Activated naive CD4-positive, alpha-beta T cell treated with anti-CD3 and anti-CD28 coated beads for 36 hours (primary cell): Measurements from ENCODE around the gene MAD1L1. TPM values are rescaled to one million over a fixed set of nuclear protein-coding genes. Genes with fewer than 3 reads are reported as not detected.

Experiments
- CTCF ChIA-PET: fragments of 350-600 bp; sonication (Branson Sonifier 250); formaldehyde crosslinking; loops from one replicate; lab custom pipeline; 2021; ENCODE audit warnings: antibody characterized with exemption; lab: Charles Lee
- DNase-seq: peaks from one replicate; pipeline ENCODE4 v3.0.0-alpha.2; 2020
- H3K27ac Mint-ChIP-seq: one replicate; pipeline ENCODE4 v1.8.0; 2021; ENCODE audit warnings: mild to moderate bottlenecking, mixed read lengths
- H3K27me3 Mint-ChIP-seq: one replicate; pipeline ENCODE4 v1.8.0; 2021; ENCODE audit warnings: low read depth, mixed read lengths
- H3K36me3 Mint-ChIP-seq: one replicate; pipeline ENCODE4 v1.8.0; 2021; ENCODE audit warnings: low read depth, mixed read lengths
- H3K4me1 Mint-ChIP-seq: one replicate; pipeline ENCODE4 v1.8.0; 2021; ENCODE audit warnings: low read depth, mixed read lengths
- H3K4me3 Mint-ChIP-seq: one replicate; pipeline ENCODE4 v1.8.0; 2021; ENCODE audit warnings: mild to moderate bottlenecking, moderate library complexity, mixed read lengths
- H3K9me3 Mint-ChIP-seq: one replicate; pipeline ENCODE4 v1.8.0; 2021; ENCODE audit warnings: mixed read lengths
- intact Hi-C: fragments of 100-400 bp; cut with micrococcal nuclease; formaldehyde crosslinking; loops from one replicate; pipeline ENCODE4 v1.15.1; 2023
- total RNA-seq, 2 experiments: library from RNA; stranded (reverse); gene quantifications; one replicate each; pipeline ENCODE4 v1.2.3, GENCODE V29; 2021

MAD1L1 gene
- total RNA-seq, 2 experiments from 2014 or later: 37.5 to 40.2 TPM

GRCh38 chr7:2159176-2159520 is 73.6 kb downstream of the MAD1L1 start:
- H3K4me1 Mint-ChIP-seq: no peaks in the 10 kb centered on the region
- no peaks in the 10 kb centered on the region for H3K27me3 Mint-ChIP-seq
- CTCF ChIA-PET: no interaction called here
- H3K9me3 Mint-ChIP-seq: no peaks in the 10 kb centered on the region
- H3K4me3 Mint-ChIP-seq: no peak overlapping the region
- intact Hi-C loops: no loop called here
- H3K36me3 Mint-ChIP-seq: peaks cover 3% of the 10 kb centered on the region
- no peak for DNase-seq
- no peak overlapping the region for H3K27ac Mint-ChIP-seq

- no peak overlapping the region for H3K4me3 Mint-ChIP-seq
- no peak for DNase-seq
- CTCF ChIA-PET: no interaction called here
- no peak overlapping the region for H3K27ac Mint-ChIP-seq
- H3K4me1 Mint-ChIP-seq: no peaks in the 10 kb centered on the region
- intact Hi-C loops: no loop called here
- H3K27me3 Mint-ChIP-seq: no peaks in the 10 kb centered on the region
- H3K36me3 Mint-ChIP-seq: peaks cover 3% of the 10 kb centered on the region
- H3K9me3 Mint-ChIP-seq: no peaks in the 10 kb centered on the region
Measured at GRCh38 chr7:2158331-2159175, 74.2 kb downstream of the MAD1L1 start.

GRCh38 chr7:2157473-2158279 is 75.1 kb downstream of the MAD1L1 start:
- CTCF ChIA-PET: interaction anchor here (0.5 kb wide), 1 partner anchor 37 kb away, joined by 3 read pairs; no protein-coding TSS in a partner anchor
- H3K9me3 Mint-ChIP-seq: no peaks in the 10 kb centered on the region
- no peak for DNase-seq
- no peak overlapping the region for H3K4me3 Mint-ChIP-seq
- intact Hi-C loops: no loop called here
- H3K27ac Mint-ChIP-seq: no peak overlapping the region
- H3K4me1 Mint-ChIP-seq: no peaks in the 10 kb centered on the region
- peaks cover 1% of the 10 kb centered on the region for H3K36me3 Mint-ChIP-seq
- H3K27me3 Mint-ChIP-seq: no peaks in the 10 kb centered on the region

- Mint-ChIP-seq H3K27me3 (no peaks in the 10 kb centered on the region), H3K36me3 (peaks cover 1% of the 10 kb centered on the region), H3K4me3 (no peak overlapping the region), H3K9me3 (no peaks in the 10 kb centered on the region), H3K4me1 (no peaks in the 10 kb centered on the region), H3K27ac (no peak overlapping the region)
- intact Hi-C loops: no loop called here
- no peak for DNase-seq
- CTCF ChIA-PET: no interaction called here
Measured at GRCh38 chr7:2156756-2157472, 75.8 kb downstream of the MAD1L1 start.

- Mint-ChIP-seq H3K27ac (no peak overlapping the region), H3K27me3 (no peaks in the 10 kb centered on the region), H3K9me3 (no peaks in the 10 kb centered on the region), H3K4me1 (no peaks in the 10 kb centered on the region), H3K4me3 (no peak overlapping the region), H3K36me3 (peaks cover 1% of the 10 kb centered on the region)
- intact Hi-C loops: no loop called here
- no peak for DNase-seq
- CTCF ChIA-PET: no interaction called here
Measured at GRCh38 chr7:2154831-2155230, 77.9 kb downstream of the MAD1L1 start.

- H3K27me3 Mint-ChIP-seq: no peaks in the 10 kb centered on the region
- H3K27ac Mint-ChIP-seq: no peak overlapping the region
- H3K4me3 Mint-ChIP-seq: no peak overlapping the region
- no peak for DNase-seq
- no peaks in the 10 kb centered on the region for H3K9me3 Mint-ChIP-seq
- CTCF ChIA-PET: interaction anchor here (0.6 kb wide), 1 partner anchor 146 kb away, joined by 3 read pairs; no protein-coding TSS in a partner anchor
- no peaks in the 10 kb centered on the region for H3K4me1 Mint-ChIP-seq
- peaks cover 3% of the 10 kb centered on the region for H3K36me3 Mint-ChIP-seq
- intact Hi-C loops: no loop called here
Measured at GRCh38 chr7:2154121-2154520, 78.6 kb downstream of the MAD1L1 start.

GRCh38 chr7:2152646-2153045 is 80.1 kb downstream of the MAD1L1 start:
- CTCF ChIA-PET: no interaction called here
- H3K36me3 Mint-ChIP-seq: peaks cover 3% of the 10 kb centered on the region
- no peak for DNase-seq
- H3K27me3 Mint-ChIP-seq: no peaks in the 10 kb centered on the region
- no peaks in the 10 kb centered on the region for H3K4me1 Mint-ChIP-seq
- H3K9me3 Mint-ChIP-seq: no peaks in the 10 kb centered on the region
- intact Hi-C loops: no loop called here
- no peak overlapping the region for H3K27ac Mint-ChIP-seq
- H3K4me3 Mint-ChIP-seq: no peak overlapping the region

- DNase-seq: no peak
- CTCF ChIA-PET: interaction anchor here (0.6 kb wide), 1 partner anchor 167 kb away, joined by 4 read pairs; no protein-coding TSS in a partner anchor
- no peaks in the 10 kb centered on the region for H3K4me1 Mint-ChIP-seq
- intact Hi-C loops: no loop called here
- H3K4me3 Mint-ChIP-seq: no peak overlapping the region
- H3K9me3 Mint-ChIP-seq: no peaks in the 10 kb centered on the region
- no peaks in the 10 kb centered on the region for H3K27me3 Mint-ChIP-seq
- no peak overlapping the region for H3K27ac Mint-ChIP-seq
- H3K36me3 Mint-ChIP-seq: peaks cover 3% of the 10 kb centered on the region
Measured at GRCh38 chr7:2151801-2152612, 80.7 kb downstream of the MAD1L1 start.

- Mint-ChIP-seq H3K27me3 (no peaks in the 10 kb centered on the region), H3K4me3 (no peak overlapping the region), H3K27ac (no peak overlapping the region), H3K9me3 (no peaks in the 10 kb centered on the region), H3K36me3 (peaks cover 2% of the 10 kb centered on the region), H3K4me1 (no peaks in the 10 kb centered on the region)
- intact Hi-C loops: no loop called here
- no peak for DNase-seq
- CTCF ChIA-PET: interaction anchor here (0.6 kb wide), 2 partner anchors 9 to 167 kb away, joined by 4 to 6 read pairs; no protein-coding TSS in a partner anchor
Measured at GRCh38 chr7:2151237-2151636, 81.5 kb downstream of the MAD1L1 start.

GRCh38 chr7:2150445-2150815 is 82.3 kb downstream of the MAD1L1 start:
- no peaks in the 10 kb centered on the region for H3K27me3 Mint-ChIP-seq
- no peak for DNase-seq
- CTCF ChIA-PET: interaction anchor here (0.6 kb wide), 1 partner anchor 10 kb away, joined by 6 read pairs; no protein-coding TSS in a partner anchor
- no peak overlapping the region for H3K27ac Mint-ChIP-seq
- no peaks in the 10 kb centered on the region for H3K4me1 Mint-ChIP-seq
- H3K36me3 Mint-ChIP-seq: peaks cover 2% of the 10 kb centered on the region
- H3K4me3 Mint-ChIP-seq: no peak overlapping the region
- intact Hi-C loops: no loop called here
- no peaks in the 10 kb centered on the region for H3K9me3 Mint-ChIP-seq

- Mint-ChIP-seq H3K4me3 (no peak overlapping the region), H3K9me3 (no peaks in the 10 kb centered on the region), H3K36me3 (peaks cover 2% of the 10 kb centered on the region), H3K27me3 (no peaks in the 10 kb centered on the region), H3K4me1 (no peaks in the 10 kb centered on the region), H3K27ac (no peak overlapping the region)
- CTCF ChIA-PET: interaction anchor here (0.6 kb wide), 1 partner anchor 391 kb away, joined by 4 read pairs; no protein-coding TSS in a partner anchor
- intact Hi-C loops: no loop called here
- no peak for DNase-seq
Measured at GRCh38 chr7:2149672-2150444, 82.9 kb downstream of the MAD1L1 start.
